PFSK-1 (cell line): Measurements from ENCODE around the gene ELMO1.

Experiments used
- FOXP2 ChIP-seq: optimal IDR thresholded peaks from 2 replicates; pipeline ENCODE3; 2011; ENCODE audit warnings: borderline replicate concordance, control low read depth, inconsistent platforms; ENCODE audit not compliant: insufficient read depth; ENCODE audit errors: extremely low read length, extremely low read depth
- POLR2AphosphoS5 ChIP-seq: IDR thresholded peaks from 2 replicates; pipeline ENCODE4 v1.6.1; 2012; ENCODE audit warnings: low read depth, mild to moderate bottlenecking, control low read depth, low read length, moderate library complexity
- SIN3A ChIP-seq: IDR thresholded peaks from 2 replicates; pipeline ENCODE4 v1.6.1; 2012; ENCODE audit warnings: mild to moderate bottlenecking, low read length, moderate library complexity, borderline replicate concordance; ENCODE audit not compliant: insufficient read depth
- TAF1 ChIP-seq: IDR thresholded peaks from 2 replicates; pipeline ENCODE4 v1.6.1; 2012; ENCODE audit warnings: low read length, control low read depth, borderline replicate concordance; ENCODE audit not compliant: insufficient read depth
- TF ChIP-seq, protein P1 (sequence below), 2 experiments: IDR thresholded peaks; 2 replicates each; pipeline versions ENCODE4 v1.6.1 to v1.8.0; 2011 to 2012; ENCODE audit warnings: low read depth in 2 of 2, low read length in 2 of 2, control low read depth in 1 of 2, inconsistent platforms in 1 of 2, mild to moderate bottlenecking in 1 of 2, moderate library complexity in 1 of 2; ENCODE audit not compliant: insufficient read depth in 1 of 2

The ELMO1 gene

DNA sequence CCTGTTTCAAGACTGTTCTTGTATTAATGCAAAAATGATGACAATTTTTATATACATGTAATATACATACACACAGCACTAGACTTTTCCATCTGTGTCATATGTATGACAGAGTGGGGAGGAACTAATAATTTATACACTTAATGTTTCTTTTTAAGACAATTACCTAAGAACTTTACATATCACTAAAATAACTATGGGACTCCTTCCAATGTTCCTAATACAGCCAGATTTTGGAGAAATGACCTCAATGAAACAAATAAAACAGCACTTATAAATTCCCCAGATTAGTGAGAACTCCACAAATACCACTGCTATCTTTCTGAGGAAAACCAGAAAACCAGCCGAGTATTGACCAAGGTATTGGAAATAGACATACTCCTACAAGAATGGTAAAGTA is 199.4 kb downstream of the ELMO1 start:
- no peak for TF ChIP-seq POLR2AphosphoS5
- TF ChIP-seq SIN3A: no peak
- TF ChIP-seq, protein P1, sequence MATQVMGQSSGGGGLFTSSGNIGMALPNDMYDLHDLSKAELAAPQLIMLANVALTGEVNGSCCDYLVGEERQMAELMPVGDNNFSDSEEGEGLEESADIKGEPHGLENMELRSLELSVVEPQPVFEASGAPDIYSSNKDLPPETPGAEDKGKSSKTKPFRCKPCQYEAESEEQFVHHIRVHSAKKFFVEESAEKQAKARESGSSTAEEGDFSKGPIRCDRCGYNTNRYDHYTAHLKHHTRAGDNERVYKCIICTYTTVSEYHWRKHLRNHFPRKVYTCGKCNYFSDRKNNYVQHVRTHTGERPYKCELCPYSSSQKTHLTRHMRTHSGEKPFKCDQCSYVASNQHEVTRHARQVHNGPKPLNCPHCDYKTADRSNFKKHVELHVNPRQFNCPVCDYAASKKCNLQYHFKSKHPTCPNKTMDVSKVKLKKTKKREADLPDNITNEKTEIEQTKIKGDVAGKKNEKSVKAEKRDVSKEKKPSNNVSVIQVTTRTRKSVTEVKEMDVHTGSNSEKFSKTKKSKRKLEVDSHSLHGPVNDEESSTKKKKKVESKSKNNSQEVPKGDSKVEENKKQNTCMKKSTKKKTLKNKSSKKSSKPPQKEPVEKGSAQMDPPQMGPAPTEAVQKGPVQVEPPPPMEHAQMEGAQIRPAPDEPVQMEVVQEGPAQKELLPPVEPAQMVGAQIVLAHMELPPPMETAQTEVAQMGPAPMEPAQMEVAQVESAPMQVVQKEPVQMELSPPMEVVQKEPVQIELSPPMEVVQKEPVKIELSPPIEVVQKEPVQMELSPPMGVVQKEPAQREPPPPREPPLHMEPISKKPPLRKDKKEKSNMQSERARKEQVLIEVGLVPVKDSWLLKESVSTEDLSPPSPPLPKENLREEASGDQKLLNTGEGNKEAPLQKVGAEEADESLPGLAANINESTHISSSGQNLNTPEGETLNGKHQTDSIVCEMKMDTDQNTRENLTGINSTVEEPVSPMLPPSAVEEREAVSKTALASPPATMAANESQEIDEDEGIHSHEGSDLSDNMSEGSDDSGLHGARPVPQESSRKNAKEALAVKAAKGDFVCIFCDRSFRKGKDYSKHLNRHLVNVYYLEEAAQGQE (IDR thresholded peaks at IDR 0.05; ENCODE audit: insufficient read depth in 1 of 2, low read depth in 2 of 2, low read length in 2 of 2): no peak
- no peak for TF ChIP-seq TAF1
- TF ChIP-seq FOXP2: no peak

DNA sequence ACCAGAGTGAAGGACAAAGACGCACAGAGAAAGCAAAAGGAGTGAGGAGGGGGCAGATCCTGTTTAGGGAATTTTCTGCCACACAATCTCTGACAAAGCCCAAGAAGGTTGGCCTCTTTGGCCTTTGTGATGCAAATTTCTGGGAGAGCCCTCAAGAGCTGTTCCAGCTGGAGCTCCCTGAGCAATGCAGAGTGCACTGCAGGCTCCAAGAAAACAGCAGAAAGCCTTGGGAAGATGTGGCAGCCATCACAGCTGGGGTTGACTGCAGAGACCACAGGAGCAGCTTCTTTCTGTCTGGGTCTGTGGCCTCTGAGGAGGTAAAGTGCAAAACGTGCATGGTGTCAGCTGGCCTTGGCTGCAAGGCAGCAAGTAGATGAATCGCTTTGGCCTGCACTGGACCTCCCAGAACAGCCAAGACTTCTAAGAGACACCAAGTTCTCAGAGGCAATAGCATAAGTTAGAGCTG is 200.2 kb downstream of the ELMO1 start:
- TF ChIP-seq POLR2AphosphoS5 (no peak), FOXP2 (no peak), TAF1 (no peak), SIN3A (no peak)
- TF ChIP-seq, protein P1 (IDR thresholded peaks at IDR 0.05; ENCODE audit: insufficient read depth in 1 of 2, low read depth in 2 of 2, low read length in 2 of 2): no peak

DNA sequence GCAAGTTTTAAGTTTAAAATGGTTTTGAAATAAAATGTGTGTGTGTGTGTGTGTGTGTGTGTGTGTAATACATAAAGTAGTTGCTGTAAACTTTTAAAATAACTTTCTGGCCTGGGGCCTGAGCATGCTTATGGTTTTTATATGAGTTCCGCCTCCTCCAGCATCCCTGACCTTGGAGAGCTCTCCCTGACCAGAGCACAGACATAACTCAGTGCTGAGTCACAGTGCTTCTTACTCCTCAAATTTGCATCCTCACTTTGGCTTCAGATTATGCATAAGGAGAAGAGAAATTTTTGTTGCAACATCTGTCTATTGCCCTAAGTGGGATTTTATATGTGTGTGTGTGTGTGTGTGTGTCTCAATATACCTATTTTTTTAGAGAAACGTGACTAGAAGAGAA is 200.8 kb downstream of the ELMO1 start:
- TF ChIP-seq, protein P1 (IDR thresholded peaks at IDR 0.05; ENCODE audit: insufficient read depth in 1 of 2, low read depth in 2 of 2, low read length in 2 of 2): peak in 1 of 2 experiments; percentile 79; a peak in 2 of 4 replicates
- no peak for TF ChIP-seq SIN3A

DNA sequence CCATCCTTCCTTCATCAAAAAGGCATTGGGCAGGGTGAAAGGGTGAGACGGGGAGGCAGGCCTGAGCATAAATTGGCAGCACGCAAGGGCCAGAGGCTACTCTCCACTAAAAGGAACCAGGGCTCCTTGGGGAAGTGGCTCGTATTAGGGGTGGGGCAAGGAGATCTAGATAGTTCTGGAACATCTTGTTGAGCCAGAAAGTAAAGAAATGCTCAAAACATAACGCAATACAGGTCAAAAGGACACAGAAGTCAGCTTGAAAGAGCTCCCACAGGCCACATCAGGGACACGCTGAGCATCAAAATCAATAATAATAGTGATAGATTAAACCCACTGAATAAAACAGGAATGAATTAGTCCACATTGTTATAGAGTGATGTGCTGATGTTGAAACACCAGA is 203.1 kb downstream of the ELMO1 start:
- TF ChIP-seq, protein P1 (IDR thresholded peaks at IDR 0.05; ENCODE audit: insufficient read depth in 1 of 2, low read depth in 2 of 2, low read length in 2 of 2): no peak
- no peak for TF ChIP-seq TAF1
- TF ChIP-seq POLR2AphosphoS5: no peak
- TF ChIP-seq FOXP2: no peak
- TF ChIP-seq SIN3A: no peak

DNA sequence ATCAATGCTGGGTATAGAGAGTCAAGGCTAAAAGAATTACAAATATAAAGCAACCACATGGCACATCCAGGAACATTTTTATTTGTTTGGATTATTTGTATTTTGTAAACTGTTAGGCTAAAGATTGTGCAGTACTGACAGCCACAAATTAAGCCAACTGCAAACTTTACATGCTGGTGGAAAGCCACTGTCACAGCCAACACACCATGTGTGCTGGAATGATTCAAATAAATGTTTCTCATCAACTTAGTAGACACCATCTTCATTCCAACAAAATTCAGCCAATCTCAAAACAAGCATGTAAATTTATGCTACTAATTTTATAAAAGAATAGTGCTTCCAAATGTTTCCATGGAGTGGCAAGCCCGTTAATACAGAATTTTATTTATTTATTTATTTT is 211.8 kb downstream of the ELMO1 start:
- TF ChIP-seq SIN3A (no peak), TAF1 (no peak), POLR2AphosphoS5 (no peak), FOXP2 (no peak)
- TF ChIP-seq, protein P1 (IDR thresholded peaks at IDR 0.05; ENCODE audit: insufficient read depth in 1 of 2, low read depth in 2 of 2, low read length in 2 of 2): no peak
